HCT116 (cell line): ENCODE results near the gene LBR.

ENCODE experiments used
- SIN3A ChIP-seq: IDR thresholded peaks from 2 replicates; pipeline ENCODE4 v1.6.1; 2012; ENCODE audit warnings: low read depth
- SP1 ChIP-seq: IDR thresholded peaks from 2 replicates; pipeline ENCODE4 v1.6.1; 2012; ENCODE audit warnings: low read depth
- TF ChIP-seq, protein P1 (sequence below), 3 experiments: fragments of 200-600 bp in 1 of 3; sonication (generic) in 1 of 3; IDR thresholded peaks in 2 of 3; conservative IDR thresholded peaks in 1 of 3; 2 replicates each; pipeline ENCODE4 v1.5.1; 2012 to 2017; ENCODE audit warnings: low read depth in 2 of 3, low read length in 2 of 3, antibody characterized with exemption in 1 of 3, borderline replicate concordance in 1 of 3, control low read depth in 1 of 3, mild to moderate bottlenecking in 1 of 3, mixed read lengths in 1 of 3, mixed run types in 1 of 3, moderate library complexity in 1 of 3; ENCODE audit not compliant: insufficient read depth in 1 of 3
- TF ChIP-seq, protein P2 (sequence below): IDR thresholded peaks from 2 replicates; pipeline ENCODE4 v1.6.1; 2012

DNA sequence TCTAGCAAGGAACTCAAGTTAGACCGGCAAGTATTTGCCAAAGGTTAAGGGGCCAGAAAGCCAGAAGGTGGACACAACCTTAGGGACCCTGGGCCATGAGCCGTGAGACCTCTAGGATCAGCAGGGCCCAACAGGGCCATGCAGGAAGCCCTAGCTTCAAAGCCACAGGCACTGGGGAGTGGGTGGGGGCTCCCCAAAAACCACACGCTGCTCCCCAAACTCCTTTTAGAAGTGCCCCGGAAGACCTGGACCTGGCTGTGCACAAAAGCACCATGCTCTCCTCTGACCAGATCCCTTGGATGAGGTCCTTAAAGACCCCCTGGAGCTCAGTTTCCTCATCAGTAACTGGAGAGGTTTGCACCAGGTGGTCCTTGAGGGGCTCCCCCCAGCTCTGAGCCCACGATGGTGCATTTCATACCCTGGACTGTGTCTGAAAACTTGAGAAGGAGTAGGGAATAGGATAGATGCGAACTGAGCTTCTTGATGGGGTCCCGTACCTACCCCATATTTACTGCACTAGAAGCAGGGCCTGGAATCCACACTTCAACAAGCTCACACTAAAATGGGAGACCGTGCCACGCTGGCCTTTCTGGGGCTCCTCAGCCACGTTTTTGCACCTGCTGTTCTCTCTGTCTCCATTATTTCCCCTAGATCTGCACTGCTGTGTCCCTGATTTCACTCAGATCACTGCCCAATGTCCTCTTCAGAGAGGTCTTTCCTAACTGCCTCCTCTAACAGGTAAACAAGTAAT, 40.6 kb upstream of the LBR start:
- TF ChIP-seq, protein P1, sequence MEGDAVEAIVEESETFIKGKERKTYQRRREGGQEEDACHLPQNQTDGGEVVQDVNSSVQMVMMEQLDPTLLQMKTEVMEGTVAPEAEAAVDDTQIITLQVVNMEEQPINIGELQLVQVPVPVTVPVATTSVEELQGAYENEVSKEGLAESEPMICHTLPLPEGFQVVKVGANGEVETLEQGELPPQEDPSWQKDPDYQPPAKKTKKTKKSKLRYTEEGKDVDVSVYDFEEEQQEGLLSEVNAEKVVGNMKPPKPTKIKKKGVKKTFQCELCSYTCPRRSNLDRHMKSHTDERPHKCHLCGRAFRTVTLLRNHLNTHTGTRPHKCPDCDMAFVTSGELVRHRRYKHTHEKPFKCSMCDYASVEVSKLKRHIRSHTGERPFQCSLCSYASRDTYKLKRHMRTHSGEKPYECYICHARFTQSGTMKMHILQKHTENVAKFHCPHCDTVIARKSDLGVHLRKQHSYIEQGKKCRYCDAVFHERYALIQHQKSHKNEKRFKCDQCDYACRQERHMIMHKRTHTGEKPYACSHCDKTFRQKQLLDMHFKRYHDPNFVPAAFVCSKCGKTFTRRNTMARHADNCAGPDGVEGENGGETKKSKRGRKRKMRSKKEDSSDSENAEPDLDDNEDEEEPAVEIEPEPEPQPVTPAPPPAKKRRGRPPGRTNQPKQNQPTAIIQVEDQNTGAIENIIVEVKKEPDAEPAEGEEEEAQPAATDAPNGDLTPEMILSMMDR (IDR thresholded peaks at IDR 0.05 in 2 of 3, conservative IDR thresholded peaks at IDR 0.05 in 1 of 3; ENCODE audit: borderline replicate concordance in 1 of 3, insufficient read depth in 1 of 3, low read depth in 2 of 3, low read length in 2 of 3), result no peak
- TF ChIP-seq, protein P2, sequence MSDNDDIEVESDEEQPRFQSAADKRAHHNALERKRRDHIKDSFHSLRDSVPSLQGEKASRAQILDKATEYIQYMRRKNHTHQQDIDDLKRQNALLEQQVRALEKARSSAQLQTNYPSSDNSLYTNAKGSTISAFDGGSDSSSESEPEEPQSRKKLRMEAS, result no peak
- TF ChIP-seq SIN3A, result no peak
- no peak for TF ChIP-seq SP1
